ENCODE measurements around the gene HSDL2.

GRCh38 chr9:112487799-112488340, 108.0 kb downstream of the HSDL2 start:
- TF ChIP-seq CTCF (IDR thresholded peaks at IDR 0.05), result no peak
- no peak for TF ChIP-seq POLR2A (IDR thresholded peaks at IDR 0.05)

All from testis (tissue), 2 donors.